NCI-H1436 treated with DMSO at 0.1 percent for 48 hours (cell line): ENCODE data around the gene IL1R2.
"Not testable (repeated sequence)": the region's sequence is repeated elsewhere in the genome, so short reads cannot be mapped to it uniquely, and the experiment has no call there.

Experiments
- DNase-seq: peaks from one replicate; lab custom pipeline; 2025; lab: John Stamatoyannopoulos, UW

Gene IL1R2

DNA sequence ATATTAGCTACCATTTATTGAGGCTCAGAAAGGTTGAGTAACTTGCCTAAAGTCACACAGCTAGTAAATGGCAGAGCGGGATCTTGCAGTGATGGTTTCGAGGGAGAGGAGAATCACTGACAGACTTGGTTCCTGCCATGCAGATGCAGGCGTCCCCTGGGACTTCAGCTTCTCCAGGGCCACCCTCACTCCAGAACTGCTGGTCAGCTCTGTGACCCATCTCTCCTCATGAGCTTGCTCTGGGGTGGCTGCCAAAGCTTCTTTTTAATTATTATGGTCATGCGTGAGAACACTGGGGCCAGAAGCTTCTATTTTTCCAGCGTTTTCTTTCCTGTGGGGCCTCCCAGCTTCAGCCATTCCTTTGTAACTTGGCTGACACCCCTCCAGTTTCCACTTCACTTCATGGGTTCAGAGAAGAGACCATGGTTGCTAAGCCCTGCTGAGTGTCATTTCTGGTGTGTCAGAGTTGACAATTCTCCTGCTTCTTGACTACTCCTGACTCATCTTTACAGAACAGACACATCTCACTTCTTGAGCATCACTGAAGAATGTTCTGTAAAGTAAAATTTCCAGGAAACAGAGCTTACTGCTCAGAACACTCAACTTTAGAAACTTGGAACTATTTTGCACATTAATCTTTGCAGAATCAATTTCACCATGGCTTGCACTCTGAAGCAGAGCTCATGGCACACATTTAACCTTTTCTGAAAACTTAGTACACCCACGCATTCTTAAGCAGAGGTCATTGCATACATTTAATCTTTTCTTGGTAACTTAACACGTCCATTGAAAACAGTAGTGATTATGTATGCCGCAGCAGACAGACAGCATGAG, 70.4 kb downstream of the IL1R2 start:
- no peak for DNase-seq

DNA sequence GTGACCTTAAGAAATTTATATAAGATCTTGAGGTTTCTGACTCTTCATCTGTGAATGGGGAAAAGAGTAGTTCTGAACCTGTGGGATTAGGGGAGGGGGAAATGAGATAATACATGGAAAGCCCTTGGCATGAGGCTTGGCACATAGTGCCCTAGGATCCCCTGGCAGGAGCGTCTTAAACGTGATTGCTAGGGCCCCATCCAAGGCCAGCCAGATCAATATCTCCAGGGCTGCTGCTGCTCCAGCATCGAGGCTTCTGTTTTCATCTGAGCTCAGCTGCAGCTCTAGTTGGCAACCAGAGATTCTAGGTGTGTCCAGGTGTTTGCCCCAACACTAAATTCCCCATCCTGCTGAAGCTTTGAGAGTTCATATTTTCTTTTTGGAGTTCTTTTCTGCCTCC, 71.0 kb downstream of the IL1R2 start:
- no peak for DNase-seq

DNA sequence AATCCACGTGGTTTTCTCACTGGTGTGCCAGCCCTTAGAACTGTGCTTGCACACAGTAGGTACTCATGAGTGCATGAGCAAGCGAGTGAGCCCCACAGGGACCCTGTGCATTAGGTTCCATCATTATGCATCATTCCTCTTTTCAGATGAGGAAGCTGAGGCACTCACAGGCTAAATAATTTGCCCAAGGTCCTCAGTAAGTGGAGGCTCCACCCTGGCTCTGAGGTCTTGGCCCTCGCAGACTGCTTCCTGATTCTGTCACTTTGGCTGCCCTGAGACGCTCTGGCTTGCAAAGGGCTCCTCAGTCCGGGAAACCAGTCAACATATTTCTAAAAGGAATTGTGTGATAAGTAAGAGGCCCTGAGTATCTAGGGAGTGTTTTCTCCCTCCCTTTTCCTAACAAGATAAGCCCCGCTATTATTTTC, 71.7 kb downstream of the IL1R2 start:
- DNase-seq: no peak

DNA sequence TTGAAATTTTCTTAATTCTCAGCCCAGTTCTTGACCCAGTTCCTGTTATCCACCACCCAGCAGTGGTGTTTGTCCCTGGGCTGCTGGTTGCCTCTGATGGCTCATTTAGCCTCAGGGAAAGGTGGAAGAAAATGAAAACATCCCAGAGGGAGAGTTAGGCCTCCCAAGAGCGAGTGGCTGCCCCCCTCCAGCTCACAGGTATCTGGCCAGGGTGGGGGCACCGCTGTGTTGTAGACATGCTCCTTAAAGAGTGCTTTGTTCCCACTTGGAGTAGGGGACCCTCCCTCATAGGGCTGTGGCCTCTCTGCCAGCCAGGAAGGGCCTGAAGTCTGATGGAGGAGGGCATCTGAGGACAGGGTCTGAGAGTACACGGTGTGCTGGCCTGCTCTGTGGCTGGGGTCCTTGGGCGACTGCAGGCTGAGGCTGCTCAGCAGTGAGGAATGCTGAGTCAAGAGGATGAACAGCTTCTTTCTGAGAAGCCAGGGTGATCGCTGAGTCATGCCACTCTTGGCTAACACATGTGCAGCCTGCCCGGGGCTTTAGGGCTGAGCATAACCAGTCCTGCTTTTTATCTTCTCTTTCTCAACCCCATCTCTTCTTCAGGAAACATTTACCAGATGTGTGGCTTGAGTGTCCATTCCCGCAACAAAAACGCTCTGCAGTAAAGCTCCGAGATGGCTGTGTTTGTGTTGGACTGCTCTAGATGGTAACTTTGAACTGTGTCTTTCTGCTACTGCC, 72.3 kb downstream of the IL1R2 start:
- no peak for DNase-seq

DNA sequence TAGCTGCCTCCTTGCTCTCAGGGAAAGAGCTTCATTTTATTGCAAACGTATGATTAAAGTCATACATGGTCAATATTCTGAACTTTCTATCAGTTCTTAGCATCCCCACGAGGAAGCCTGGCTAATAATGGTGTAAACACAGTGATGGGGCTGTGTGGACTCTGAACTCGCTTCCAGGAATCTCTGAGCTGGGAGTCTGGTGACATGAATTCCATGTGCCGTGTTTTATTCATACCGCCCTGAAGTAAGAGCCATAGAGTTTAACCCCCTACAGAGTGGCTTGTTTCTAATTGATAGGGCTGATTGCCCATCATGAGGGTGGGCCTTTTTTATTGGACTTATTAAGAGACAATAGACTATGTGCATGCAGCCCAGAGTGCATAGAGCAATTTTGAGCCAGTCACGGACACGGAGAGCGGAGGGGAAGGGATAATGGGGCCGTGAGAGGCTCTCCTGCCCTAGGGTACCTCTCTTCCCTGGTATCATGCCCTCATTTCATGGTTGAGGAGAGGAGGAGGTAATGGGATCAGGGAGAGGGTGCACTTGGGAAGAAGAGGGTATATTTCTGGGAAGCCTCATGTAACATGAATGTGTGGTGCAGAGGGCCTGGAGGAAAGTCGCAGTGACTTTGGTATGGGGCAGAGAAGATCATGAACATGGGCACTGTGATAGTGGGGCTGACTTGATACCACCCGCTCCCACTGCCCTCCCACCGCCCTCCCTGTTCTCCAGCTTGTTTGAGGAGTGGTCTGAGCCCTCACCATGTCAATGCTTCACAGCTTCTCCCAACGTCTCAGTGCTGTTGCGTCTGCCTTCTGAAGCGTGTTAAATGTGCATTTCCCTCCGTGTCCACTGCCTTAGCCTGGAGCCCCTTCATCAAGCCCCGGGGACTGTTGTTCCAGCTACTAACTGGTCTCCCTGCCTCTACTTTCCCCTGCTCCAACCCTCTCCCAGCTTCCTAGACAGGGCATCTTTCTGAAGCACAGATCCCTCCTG, 73.2 kb downstream of the IL1R2 start:
- DNase-seq: no peak

DNA sequence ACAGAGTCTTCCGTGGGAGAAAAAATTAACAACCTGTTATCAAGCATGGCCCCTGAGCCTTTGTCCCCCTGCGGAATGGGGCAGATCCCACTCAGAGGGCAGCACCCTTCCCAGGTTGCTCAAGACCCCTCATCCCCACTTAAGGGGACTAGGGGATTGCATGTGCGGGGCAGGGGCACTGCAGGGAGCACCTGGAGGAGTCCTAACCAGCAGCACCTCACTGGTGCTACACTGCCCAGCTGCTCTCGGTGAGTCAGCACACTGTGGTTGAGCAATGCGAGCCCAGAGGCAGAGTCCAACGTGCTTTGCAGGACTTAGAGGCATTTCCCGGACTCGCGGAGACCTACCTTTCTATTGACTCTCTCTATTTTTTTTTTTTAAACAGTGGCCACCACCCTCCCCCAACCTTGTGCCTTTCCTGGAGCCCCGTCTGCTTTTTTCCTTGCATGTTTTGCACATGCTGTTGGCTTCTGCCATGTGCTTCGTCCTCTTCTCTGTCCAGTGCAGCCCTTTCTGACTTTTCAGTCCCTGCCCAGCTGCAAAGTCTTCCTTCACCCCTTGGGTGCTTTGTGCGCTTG, 74.0 kb downstream of the IL1R2 start:
- no peak for DNase-seq

DNA sequence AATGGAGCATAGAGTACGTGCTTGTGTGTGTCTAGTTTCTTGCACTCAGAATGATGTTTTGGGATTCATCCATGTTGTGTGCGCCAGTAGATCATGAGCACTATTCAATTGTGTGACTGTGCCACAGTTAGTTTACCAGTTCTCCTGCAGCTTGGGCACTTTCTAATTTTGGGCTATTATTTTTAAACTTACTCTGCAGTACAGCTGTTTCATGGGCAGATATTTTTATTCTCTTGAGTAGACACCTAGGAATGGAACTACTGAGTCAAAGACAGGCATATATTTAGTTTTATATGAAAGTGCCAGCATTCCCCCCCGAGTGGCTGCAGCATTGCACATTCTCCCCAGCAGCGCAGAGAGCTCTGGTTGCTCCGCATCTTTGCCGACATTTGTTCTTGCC, 74.8 kb downstream of the IL1R2 start:
- no peak for DNase-seq

DNA sequence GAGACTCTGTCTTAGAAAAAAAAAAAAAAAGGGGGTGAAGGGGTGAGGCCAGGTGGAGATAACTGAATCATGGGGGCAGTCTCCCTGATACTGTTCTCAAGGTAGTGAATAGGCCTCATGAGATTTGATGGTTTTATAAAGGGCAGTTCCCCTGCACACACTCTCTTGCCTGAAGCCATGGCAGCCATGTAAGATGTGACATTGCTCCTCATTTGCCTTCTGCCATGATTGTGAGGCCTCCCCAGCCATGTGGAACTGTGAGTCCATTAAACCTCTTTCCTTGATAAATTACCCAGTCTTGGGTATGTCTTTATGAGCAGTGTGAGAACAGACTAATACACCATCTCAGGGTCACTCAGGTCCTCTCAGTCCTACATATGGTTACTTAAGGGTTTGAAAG, 76.4 kb downstream of the IL1R2 start:
- not testable (repeated sequence) for DNase-seq

DNA sequence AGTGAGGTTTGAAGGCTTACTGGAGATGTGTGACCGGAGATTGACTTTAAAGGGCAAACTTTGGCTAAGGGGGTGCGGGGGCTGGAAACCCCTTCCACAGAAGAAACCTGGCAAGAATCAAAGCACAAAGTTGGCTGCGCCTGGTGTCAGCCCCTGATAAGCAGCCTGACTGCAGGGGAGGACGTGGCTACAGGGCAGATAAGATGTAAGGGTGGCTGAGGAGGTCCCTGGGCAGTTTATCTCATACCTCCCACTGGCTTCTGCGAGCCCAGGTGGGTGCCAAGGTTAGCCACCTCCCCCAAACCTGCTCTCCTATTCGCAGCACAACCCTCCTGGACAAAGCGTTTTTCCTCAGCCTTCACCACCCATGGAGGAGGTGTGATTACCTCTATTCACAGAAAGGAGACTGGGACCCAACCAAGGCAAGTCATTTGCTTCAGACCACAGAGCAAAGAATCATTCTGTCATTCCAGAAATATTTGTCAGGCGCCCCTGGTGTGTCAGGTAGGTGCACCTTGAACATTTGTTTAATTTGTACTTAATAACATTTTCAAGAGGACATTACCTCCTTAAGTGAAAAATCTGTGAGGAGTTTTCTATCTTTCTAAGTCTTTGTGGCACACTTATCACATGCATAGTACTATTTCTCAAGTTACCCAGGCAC, 77.7 kb downstream of the IL1R2 start:
- no peak for DNase-seq

DNA sequence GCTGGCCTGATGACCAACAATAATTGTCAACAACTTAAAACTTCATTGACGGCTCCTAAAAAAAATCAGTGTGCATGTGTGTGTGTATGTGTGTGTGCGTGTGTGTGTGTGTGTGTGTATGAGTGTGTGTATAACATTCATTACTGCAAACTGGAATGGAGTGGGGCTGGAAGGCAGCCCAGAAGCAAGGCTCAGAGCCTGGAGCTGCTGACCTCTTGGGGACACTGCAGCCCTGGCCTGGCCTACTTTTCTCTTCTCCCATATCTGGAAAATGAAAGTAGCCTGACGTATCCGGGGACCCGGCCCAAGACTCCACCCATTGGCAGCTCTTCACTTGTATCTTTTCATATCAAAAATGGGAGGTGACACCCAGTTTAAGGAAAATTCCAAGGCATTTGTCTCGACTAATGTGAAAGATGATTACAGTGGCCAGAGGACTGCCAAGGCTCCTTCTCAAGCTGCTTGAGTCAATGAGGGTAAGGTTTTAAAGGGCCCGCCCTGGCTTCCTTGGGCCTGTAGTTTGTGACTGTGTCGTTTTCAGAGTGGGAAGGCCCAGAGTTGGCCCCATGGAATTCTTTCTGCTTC, 78.4 kb downstream of the IL1R2 start:
- DNase-seq: no peak

DNA sequence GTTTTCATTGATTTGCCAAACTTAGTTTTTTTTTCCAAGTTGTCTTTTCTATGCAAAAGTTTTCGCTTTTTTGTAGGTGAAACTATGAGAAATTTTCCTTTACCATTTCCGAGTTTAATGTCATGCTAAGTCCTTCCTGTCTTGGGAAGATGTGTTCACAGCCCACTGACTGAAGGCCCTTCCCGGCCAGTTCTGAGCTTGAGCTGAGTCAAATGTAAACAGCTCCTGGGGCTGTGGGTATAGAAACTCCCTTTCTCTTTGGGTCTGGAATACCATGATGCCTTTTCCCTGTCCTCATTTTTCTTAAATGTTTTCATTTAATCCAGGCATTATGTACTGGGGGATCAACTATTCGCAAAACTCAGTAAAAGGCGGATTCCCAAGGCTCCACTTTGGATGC, 81.0 kb downstream of the IL1R2 start:
- no peak for DNase-seq

DNA sequence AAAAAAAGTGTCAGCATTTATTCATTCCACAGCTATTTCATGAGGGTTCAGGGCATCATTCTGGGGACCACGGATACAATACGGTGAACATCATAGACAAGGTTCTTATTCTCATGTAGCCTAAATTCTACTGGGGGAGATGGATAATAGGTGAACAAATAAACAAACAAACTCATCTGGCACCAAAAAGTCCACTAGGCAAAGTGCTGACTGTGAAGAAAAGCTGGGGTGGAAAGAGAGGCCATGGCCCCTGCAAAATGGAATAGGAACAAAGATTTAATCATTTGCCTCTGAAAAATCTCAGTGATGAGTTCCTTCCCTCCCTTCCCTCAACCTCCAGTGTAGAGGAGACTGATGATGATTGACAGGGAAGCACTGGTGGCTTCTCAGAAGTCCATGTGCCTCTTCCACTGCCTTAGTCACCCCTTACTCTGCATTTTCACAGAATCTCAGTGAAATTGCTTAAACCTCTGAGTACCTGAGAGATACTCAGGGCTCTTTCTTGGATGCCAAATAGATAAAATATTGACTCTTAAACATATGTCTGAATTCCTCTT, 81.5 kb downstream of the IL1R2 start:
- no peak for DNase-seq

DNA sequence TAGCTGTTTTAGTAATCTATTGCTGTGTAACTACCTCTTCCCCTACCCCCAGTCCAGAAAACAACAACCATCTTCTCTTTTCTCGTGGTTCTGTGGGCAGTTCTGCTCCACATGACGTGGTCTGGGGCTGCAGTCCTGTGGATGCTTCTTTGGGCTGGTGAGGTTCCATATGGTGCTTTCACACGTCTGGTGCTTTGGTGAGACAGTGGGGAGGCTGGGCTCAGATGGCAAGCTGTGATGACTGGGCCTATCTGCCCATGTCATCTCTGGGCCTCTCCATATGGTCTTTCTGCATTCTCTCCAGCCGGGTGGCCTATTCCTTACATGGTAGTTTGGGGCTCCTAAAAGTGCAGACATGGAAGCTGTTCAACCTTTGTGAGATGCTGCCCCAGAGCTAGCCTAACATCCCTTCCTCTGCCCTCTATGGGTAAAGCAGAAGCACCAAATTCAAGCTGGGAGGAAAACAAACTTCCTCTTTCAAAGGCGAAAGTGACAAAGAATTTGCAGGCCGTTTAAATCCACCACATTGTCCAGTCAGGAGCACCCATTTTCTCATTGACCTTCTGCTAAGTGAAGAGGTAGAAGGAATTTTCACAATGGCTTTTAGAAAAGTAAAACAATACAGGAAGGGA, 82.5 kb downstream of the IL1R2 start:
- DNase-seq: no peak

DNA sequence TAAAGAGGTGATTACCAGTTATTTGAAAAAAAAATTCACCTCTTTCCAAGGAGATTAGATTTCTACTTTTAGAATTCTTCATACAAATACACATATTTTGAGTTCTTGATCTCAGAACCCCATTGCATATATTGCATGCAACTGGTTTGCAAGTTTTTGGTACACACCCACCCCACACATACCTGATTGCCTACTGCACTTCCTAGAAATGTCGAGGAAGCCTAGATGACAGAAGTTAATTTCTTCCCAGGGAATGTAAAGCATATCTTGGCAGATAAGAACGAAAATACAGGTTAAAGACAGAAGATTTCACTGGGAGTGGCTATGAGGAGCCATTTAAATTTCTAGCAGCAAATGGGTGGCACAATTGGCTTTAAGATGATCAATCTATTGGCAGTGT, 83.7 kb downstream of the IL1R2 start:
- no peak for DNase-seq

DNA sequence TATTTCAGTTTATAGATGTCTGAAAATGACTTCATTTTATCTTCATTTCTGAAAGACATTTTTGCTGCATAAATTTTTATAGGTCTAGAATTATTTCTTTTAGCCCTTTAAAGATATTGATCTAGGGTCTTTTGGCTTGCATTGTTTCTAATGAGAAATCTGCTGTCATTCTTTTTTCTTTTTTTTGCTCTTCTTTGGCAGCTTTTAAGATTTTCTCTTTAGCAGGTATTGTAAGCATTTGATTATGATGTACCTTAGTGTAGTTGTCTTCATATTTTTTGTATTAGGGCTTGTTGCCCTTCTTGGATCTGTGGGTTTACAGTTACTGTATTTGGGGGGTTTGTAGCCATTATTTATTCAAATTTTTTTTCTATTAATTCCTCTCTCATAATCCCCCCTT, 84.8 kb downstream of the IL1R2 start:
- no peak for DNase-seq
